ENCODE results near the gene RASD2. TPM values are rescaled to one million over a fixed set of nuclear protein-coding genes. Genes with fewer than 3 reads are reported as not detected.

RASD2 gene
- polyA plus RNA-seq, 1 experiment: 1.2 TPM

GRCh38 chr22:35556666-35557065 lies 16.0 kb downstream of the RASD2 start:
- TF ChIP-seq CTCF (IDR thresholded peaks at IDR 0.05; ENCODE audit: insufficient read depth, low read depth, low read length): no peak
- POLR2A ChIA-PET: no interaction called here
- CTCF ChIA-PET: interaction anchor here (0.7 kb wide), 1 partner anchor 26 kb away, joined by 3 read pairs; no protein-coding TSS in a partner anchor
- 0 out of 2 replicates have a peak, but pooled peaks cover 2% of the 10 kb centered on the region for H3K27me3 ChIP-seq (ENCODE audit: control insufficient read depth, insufficient read depth, low read length)
- H3K36me3 ChIP-seq (ENCODE audit: control insufficient read depth, insufficient read depth, low read length): no peaks in the 10 kb centered on the region
- no peak for DNase-seq (ENCODE audit: low read depth)
- H3K4me3 ChIP-seq (ENCODE audit: low read depth, low read length): no peak overlapping the region

- Histone ChIP-seq H3K4me3 (ENCODE audit: low read depth, low read length) (no peak overlapping the region), H3K36me3 (ENCODE audit: control insufficient read depth, insufficient read depth, low read length) (no peaks in the 10 kb centered on the region), H3K27me3 (ENCODE audit: control insufficient read depth, insufficient read depth, low read length) (0 out of 2 replicates have a peak, but pooled peaks cover 2% of the 10 kb centered on the region)
- ChIA-PET CTCF (no interaction called here), POLR2A (no interaction called here)
- no peak for DNase-seq (ENCODE audit: low read depth)
- no peak for TF ChIP-seq CTCF (IDR thresholded peaks at IDR 0.05; ENCODE audit: insufficient read depth, low read depth, low read length)
Measured at GRCh38 chr22:35558031-35558430, 17.4 kb downstream of the RASD2 start.

GRCh38 chr22:35558719-35559118 lies 18.1 kb downstream of the RASD2 start:
- ChIA-PET CTCF (no interaction called here), POLR2A (no interaction called here)
- Histone ChIP-seq H3K27me3 (ENCODE audit: control insufficient read depth, insufficient read depth, low read length) (0 out of 2 replicates have a peak, but pooled peaks cover 2% of the 10 kb centered on the region), H3K36me3 (ENCODE audit: control insufficient read depth, insufficient read depth, low read length) (no peaks in the 10 kb centered on the region), H3K4me3 (ENCODE audit: low read depth, low read length) (no peak overlapping the region)
- no peak for DNase-seq (ENCODE audit: low read depth)
- no peak for TF ChIP-seq CTCF (IDR thresholded peaks at IDR 0.05; ENCODE audit: insufficient read depth, low read depth, low read length)

GRCh38 chr22:35559354-35560005 lies 18.8 kb downstream of the RASD2 start:
- H3K4me3 ChIP-seq (ENCODE audit: low read depth, low read length): no peak overlapping the region
- DNase-seq (ENCODE audit: low read depth): no peak
- 0 out of 2 replicates have a peak, but pooled peaks cover 2% of the 10 kb centered on the region for H3K27me3 ChIP-seq (ENCODE audit: control insufficient read depth, insufficient read depth, low read length)
- no peak for TF ChIP-seq CTCF (IDR thresholded peaks at IDR 0.05; ENCODE audit: insufficient read depth, low read depth, low read length)
- ChIA-PET CTCF (interaction anchor here (1.0 kb wide), 1 partner anchor 24 kb away, joined by 3 read pairs; no protein-coding TSS in a partner anchor), POLR2A (no interaction called here)
- no peaks in the 10 kb centered on the region for H3K36me3 ChIP-seq (ENCODE audit: control insufficient read depth, insufficient read depth, low read length)

GRCh38 chr22:35560366-35560765 lies 19.7 kb downstream of the RASD2 start:
- Histone ChIP-seq H3K27me3 (ENCODE audit: control insufficient read depth, insufficient read depth, low read length) (0 out of 2 replicates have a peak, but pooled peaks cover 2% of the 10 kb centered on the region), H3K4me3 (ENCODE audit: low read depth, low read length) (no peak overlapping the region), H3K36me3 (ENCODE audit: control insufficient read depth, insufficient read depth, low read length) (no peaks in the 10 kb centered on the region)
- ChIA-PET POLR2A (no interaction called here), CTCF (interaction anchor here (0.6 to 1.0 kb wide), 2 partner anchors 23 to 479 kb away, joined by 3 to 6 read pairs; no protein-coding TSS in a partner anchor)
- no peak for TF ChIP-seq CTCF (IDR thresholded peaks at IDR 0.05; ENCODE audit: insufficient read depth, low read depth, low read length)
- no peak for DNase-seq (ENCODE audit: low read depth)

Measured in BJ (cell line).